Esophagus squamous epithelium (tissue), 4 donors: ENCODE measurements around the gene TBC1D17.

Source experiments
- POLR2A ChIP-seq, 4 donors: fragments of 450-650 bp; IDR thresholded peaks; one replicate each; pipeline ENCODE4 v1.6.1; 2017; ENCODE audit warnings: antibody characterized with exemption in 4 of 4, mild to moderate bottlenecking in 4 of 4, moderate library complexity in 3 of 4
- TF ChIP-seq, protein P1 (sequence below), 6 experiments: fragments of 450-650 bp in 4 of 6; fragments of 200-600 bp in 2 of 6; sonication (generic) in 2 of 6; IDR thresholded peaks; one replicate each; pipeline ENCODE4 v1.5.1; 2016 to 2019; ENCODE audit warnings: antibody characterized with exemption in 6 of 6, mild to moderate bottlenecking in 4 of 6, moderate library complexity in 4 of 6

GRCh38 chr19:49880162-49880869 is 2.8 kb downstream of the TBC1D17 start:
- TF ChIP-seq, protein P1, sequence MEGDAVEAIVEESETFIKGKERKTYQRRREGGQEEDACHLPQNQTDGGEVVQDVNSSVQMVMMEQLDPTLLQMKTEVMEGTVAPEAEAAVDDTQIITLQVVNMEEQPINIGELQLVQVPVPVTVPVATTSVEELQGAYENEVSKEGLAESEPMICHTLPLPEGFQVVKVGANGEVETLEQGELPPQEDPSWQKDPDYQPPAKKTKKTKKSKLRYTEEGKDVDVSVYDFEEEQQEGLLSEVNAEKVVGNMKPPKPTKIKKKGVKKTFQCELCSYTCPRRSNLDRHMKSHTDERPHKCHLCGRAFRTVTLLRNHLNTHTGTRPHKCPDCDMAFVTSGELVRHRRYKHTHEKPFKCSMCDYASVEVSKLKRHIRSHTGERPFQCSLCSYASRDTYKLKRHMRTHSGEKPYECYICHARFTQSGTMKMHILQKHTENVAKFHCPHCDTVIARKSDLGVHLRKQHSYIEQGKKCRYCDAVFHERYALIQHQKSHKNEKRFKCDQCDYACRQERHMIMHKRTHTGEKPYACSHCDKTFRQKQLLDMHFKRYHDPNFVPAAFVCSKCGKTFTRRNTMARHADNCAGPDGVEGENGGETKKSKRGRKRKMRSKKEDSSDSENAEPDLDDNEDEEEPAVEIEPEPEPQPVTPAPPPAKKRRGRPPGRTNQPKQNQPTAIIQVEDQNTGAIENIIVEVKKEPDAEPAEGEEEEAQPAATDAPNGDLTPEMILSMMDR (IDR thresholded peaks at IDR 0.05), result no peak
- no peak for TF ChIP-seq POLR2A (IDR thresholded peaks at IDR 0.05)
